Esophagus mucosa (tissue), 1 donor: ENCODE measurements around the gene MBP. TPM values are rescaled to one million over a fixed set of nuclear protein-coding genes. Genes with fewer than 3 reads are reported as not detected.
"Not testable (repeated sequence)": the region's sequence is repeated elsewhere in the genome, so short reads cannot be mapped to it uniquely, and the experiment has no call there.

Experiments
- ATAC-seq: fragments of 200-7000 bp; cut with Tn5 transposase; one replicate; pipeline ENCODE4 v1.9.1; 2020
- total RNA-seq: library from RNA; stranded (reverse); gene quantifications from one replicate; pipeline ENCODE4 v1.2.4, GENCODE V29; 2023
- donor health status: DM: yes; HTN: yes; CAD: no.

The MBP gene
- total RNA-seq, 1 donor from 2014 or later = 25.5 TPM

- ATAC-seq = no peak
Measured at GRCh38 chr18:77022116-77022515, 110.5 kb downstream of the MBP start.

- ATAC-seq = not testable (repeated sequence)
Measured at GRCh38 chr18:77021478-77021877, 111.1 kb downstream of the MBP start.

- ATAC-seq = no peak
Measured at GRCh38 chr18:77021075-77021474, 111.5 kb downstream of the MBP start.

- ATAC-seq = no peak
Measured at GRCh38 chr18:77020561-77020960, 112.0 kb downstream of the MBP start.

- no peak for ATAC-seq
Measured at GRCh38 chr18:77019641-77020040, 112.9 kb downstream of the MBP start.

- ATAC-seq = not testable (repeated sequence)
Measured at GRCh38 chr18:77018650-77019049, 113.9 kb downstream of the MBP start.

GRCh38 chr18:77017355-77017754 lies 115.2 kb downstream of the MBP start:
- ATAC-seq = no peak

- no peak for ATAC-seq
Measured at GRCh38 chr18:77016936-77017335, 115.6 kb downstream of the MBP start.

- no peak for ATAC-seq
Measured at GRCh38 chr18:77015771-77016710, 116.5 kb downstream of the MBP start.

GRCh38 chr18:77015169-77015568 lies 117.4 kb downstream of the MBP start:
- no peak for ATAC-seq

GRCh38 chr18:77014538-77014937 lies 118.0 kb downstream of the MBP start:
- ATAC-seq = no peak

GRCh38 chr18:77013811-77014521 lies 118.6 kb downstream of the MBP start:
- ATAC-seq = no peak

- ATAC-seq = no peak
Measured at GRCh38 chr18:77012806-77013541, 119.6 kb downstream of the MBP start.

- ATAC-seq = no peak
Measured at GRCh38 chr18:77012120-77012519, 120.5 kb downstream of the MBP start.

GRCh38 chr18:77009675-77010074 lies 122.9 kb downstream of the MBP start:
- ATAC-seq = no peak

GRCh38 chr18:77008576-77009315 lies 123.8 kb downstream of the MBP start:
- ATAC-seq = no peak

GRCh38 chr18:77008006-77008405 lies 124.6 kb downstream of the MBP start:
- no peak for ATAC-seq

GRCh38 chr18:77007251-77007650 lies 125.3 kb downstream of the MBP start:
- ATAC-seq = no peak

GRCh38 chr18:77006305-77007175 lies 126.0 kb downstream of the MBP start:
- no peak for ATAC-seq

- ATAC-seq = no peak
Measured at GRCh38 chr18:77005651-77006195, 126.9 kb downstream of the MBP start.
